ENCODE results near the gene NTRK1. TPM values are rescaled to one million over a fixed set of nuclear protein-coding genes. Genes with fewer than 3 reads are reported as not detected.

The NTRK1 gene
- total RNA-seq, 1 donor from 2014 or later, result 0.69 TPM

DNA sequence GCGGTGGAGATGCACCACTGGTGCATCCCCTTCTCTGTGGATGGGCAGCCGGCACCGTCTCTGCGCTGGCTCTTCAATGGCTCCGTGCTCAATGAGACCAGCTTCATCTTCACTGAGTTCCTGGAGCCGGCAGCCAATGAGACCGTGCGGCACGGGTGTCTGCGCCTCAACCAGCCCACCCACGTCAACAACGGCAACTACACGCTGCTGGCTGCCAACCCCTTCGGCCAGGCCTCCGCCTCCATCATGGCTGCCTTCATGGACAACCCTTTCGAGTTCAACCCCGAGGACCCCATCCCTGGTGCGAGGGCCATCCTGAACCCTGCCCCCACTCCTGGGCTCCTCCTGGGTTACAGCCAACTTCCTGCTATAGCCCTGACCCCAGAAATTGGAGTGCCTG is 13.0 kb downstream of the NTRK1 start:
- DNase-seq (no peak), ATAC-seq (no peak)
- intact Hi-C loops (cut with micrococcal nuclease), result no loop called here

DNA sequence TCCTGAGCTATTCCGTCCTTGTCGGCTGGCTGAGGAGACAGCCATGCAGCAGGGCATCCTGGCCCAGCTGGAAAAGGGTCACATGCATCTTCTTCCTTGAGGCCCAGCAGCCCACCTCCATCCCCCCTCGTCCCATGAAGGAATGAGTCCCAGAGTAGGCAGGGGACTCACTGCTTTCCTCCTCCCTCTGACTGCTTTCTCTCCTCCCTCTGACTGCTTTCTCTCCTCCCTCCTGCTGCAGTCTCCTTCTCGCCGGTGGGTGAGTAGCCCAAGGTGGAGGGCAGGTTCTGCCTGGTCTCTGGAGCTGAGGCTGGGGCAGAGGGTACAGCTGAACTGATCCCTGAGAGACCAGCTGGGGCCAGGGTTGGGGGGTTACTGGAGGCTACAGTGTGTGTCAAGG is 13.5 kb downstream of the NTRK1 start:
- no peak for ATAC-seq
- intact Hi-C loops (cut with micrococcal nuclease), result no loop called here
- no peak for DNase-seq

DNA sequence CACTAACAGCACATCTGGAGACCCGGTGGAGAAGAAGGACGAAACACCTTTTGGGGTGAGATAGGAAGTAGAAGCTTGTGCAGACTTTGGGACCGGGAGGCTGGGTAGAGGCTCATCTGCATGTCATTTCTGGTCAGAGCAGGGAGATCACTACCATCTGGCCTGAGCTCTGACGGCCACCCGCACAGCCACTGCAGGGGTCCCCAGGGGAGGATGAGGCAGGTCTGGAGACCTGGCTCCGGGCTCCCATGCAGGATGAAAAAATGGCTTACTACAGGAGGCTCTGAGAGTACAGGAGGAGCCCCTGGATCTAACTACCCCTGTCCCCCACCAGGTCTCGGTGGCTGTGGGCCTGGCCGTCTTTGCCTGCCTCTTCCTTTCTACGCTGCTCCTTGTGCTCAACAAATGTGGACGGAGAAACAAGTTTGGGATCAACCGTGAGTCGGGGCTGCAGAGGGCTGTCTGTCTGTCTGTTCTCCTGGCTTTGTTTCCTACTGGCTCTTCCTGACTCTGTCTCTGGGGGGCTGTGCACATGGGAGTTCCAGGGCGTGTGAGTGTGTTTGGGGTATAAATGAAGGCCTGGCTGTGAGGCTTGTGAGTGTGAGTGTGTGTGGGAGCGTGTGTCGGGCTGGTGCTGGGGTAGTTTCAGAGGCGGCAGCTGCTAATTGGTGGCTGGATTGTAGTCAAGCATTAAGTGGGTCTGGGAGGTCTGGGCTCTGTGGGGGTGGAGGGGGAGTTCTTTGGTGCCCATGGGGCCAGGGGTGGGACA is 14.1 kb downstream of the NTRK1 start:
- no peak for DNase-seq
- ATAC-seq, result no peak
- intact Hi-C loops (cut with micrococcal nuclease), result no loop called here

DNA sequence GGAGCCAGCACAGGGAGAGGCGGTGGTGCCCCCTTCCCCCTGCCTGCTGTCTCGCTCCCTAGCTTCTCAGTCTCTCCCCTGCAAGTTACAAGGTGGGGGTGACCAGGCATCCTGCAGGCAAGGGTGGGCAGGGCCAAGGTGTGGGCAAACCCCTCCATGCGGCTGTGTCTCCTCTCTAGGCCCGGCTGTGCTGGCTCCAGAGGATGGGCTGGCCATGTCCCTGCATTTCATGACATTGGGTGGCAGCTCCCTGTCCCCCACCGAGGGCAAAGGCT is 14.6 kb downstream of the NTRK1 start:
- intact Hi-C loops (cut with micrococcal nuclease), result no loop called here
- DNase-seq (no peak), ATAC-seq (no peak)

DNA sequence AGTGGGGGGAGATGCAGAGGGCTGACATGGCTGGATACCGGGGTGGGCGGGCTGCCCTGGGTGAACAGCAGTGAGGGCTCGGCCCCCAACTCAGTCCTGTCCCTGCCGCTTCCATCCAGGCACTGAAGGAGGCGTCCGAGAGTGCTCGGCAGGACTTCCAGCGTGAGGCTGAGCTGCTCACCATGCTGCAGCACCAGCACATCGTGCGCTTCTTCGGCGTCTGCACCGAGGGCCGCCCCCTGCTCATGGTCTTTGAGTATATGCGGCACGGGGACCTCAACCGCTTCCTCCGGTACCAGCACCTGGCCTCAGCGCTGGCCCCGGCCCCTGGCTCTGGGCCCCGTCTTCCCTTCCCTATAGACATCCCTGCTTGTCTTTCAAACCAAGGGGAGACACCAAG is 15.6 kb downstream of the NTRK1 start:
- no peak for ATAC-seq
- intact Hi-C loops (cut with micrococcal nuclease), result no loop called here
- DNase-seq, result no peak

DNA sequence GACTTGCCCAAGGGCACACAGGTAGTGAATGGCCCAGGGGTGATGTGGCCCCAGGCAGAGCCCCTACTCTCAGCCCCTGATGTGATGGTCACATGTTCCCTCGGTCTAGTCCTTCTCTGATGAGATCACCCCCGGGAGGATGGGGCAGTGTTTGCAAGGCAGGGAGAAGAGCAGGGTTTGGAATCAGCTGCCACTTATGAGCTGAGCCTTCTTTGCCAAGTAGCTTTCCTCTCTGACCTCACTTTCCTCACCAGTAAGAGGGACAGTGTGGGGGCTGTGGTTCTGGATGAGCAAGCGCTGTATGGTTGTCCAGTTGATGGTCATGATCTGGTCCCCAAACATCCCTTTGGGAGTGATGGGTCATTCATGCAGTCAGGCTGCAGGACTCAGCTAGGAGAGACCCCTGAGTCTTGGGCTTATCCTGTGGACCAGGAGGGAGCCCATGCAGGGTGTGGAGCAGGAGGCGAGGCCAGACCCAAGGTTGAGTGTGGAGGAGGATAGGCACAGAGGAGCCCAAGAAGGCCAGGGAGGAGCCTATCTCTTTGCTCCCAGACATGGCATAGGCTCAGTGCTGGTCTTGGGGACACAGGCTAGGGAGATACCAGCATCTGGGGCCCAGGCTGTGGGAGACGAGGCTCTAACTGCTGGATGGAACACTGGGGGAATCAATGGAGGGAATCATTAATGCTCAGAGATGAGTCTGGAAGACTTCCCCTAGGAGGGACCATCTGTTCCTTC is 16.9 kb downstream of the NTRK1 start:
- DNase-seq (no peak), ATAC-seq (no peak)
- intact Hi-C loops (cut with micrococcal nuclease), result no loop called here

DNA sequence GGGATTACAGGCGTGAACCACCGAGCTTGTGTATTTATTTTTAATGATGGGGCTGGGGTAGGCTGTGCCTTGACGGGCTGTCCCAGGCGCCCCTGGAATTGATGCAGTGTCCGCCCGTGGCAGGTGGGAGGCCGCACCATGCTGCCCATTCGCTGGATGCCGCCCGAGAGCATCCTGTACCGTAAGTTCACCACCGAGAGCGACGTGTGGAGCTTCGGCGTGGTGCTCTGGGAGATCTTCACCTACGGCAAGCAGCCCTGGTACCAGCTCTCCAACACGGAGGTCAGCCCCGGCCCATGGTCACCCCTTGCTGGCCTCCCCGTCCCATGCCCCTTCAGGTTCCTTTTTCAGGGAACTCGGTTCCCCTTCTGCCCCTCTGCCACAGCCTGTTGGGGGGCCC is 19.2 kb downstream of the NTRK1 start:
- DNase-seq (no peak), ATAC-seq (no peak)
- intact Hi-C loops (cut with micrococcal nuclease), result loop anchor here (10.0 kb wide), 1 partner anchor 85 kb away; no protein-coding TSS in a partner anchor

DNA sequence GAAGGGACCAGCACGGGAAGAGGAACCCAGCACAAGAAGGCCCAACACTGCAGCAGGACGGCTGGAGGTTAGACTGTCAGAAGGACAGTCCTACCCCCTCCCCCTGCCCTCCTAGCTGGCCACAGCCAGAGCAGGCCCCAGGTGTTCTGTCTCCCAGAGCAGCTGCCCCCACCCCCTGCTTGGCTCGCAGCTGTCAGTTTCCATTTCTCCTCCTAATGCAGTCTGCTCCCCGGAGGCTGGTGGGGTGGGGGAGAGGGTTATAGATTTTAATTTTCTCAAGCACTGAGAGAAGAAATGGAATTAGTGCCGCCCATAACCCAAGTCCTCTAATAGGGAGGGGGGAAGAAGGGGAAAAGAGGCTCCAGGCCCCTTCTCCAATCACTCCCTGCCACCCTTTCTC is 19.8 kb downstream of the NTRK1 start:
- intact Hi-C loops (cut with micrococcal nuclease), result loop anchor here (10.0 kb wide), 1 partner anchor 86 kb away; no protein-coding TSS in a partner anchor
- ATAC-seq (no peak), DNase-seq (no peak)

DNA sequence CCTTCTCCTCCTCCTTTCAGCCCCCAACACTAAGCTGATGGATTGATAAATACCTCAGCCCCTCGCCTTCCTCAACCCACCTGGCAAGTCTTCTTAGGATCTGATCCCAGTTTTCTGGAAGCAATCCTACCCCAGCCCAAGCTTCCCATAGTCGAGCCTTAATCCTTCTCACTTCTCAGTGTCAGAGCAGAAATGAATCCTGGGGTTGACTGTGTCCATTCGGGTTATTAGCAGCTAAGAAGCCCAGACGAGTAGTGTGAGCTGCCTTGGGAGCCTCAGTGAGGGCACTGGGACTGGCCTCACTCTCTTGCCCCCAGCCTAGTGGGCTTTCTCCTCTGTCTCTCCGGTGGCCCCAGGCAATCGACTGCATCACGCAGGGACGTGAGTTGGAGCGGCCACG is 20.4 kb downstream of the NTRK1 start:
- no peak for ATAC-seq
- intact Hi-C loops (cut with micrococcal nuclease), result loop anchor here (10.0 kb wide), 1 partner anchor 86 kb away; no protein-coding TSS in a partner anchor
- no peak for DNase-seq

DNA sequence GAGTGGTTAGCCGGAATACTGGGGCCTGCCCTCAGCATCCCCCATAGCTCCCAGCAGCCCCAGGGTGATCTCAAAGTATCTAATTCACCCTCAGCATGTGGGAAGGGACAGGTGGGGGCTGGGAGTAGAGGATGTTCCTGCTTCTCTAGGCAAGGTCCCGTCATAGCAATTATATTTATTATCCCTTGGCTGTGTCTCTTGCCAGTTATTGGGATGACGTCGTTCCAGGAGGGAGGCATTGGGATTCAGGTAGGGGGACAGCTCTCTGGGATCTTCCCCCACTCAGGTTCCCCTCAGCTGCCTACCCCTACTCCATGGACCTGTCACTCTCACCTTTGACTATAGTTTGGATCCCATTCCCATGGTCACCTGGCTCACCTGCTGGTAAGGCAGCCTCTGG is 21.0 kb downstream of the NTRK1 start:
- intact Hi-C loops (cut with micrococcal nuclease), result loop anchor here (10.0 kb wide), 1 partner anchor 87 kb away; no protein-coding TSS in a partner anchor
- no peak for DNase-seq
- no peak for ATAC-seq

DNA sequence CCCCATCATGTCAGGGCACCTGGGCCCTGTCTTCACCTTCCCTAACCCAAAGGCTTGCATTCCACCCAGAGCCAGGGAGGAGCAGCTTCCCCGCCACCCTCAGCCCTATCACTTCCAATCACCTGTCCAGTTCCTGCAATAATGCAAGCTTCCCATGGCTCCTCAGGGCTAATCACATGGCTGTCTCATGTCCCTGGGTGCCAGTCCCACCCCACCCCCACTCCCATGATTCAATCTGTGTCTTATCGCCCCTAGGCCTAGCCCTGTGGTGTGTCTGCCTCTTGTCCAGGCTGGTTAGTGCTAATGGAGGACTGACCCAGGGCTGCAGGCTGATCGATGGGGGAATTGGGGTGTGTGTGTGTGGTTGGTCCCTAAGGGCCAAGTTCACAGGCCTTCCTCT is 21.9 kb downstream of the NTRK1 start:
- DNase-seq, result no peak
- no peak for ATAC-seq
- intact Hi-C loops (cut with micrococcal nuclease), result loop anchor here (10.0 kb wide), 1 partner anchor 88 kb away; no protein-coding TSS in a partner anchor

DNA sequence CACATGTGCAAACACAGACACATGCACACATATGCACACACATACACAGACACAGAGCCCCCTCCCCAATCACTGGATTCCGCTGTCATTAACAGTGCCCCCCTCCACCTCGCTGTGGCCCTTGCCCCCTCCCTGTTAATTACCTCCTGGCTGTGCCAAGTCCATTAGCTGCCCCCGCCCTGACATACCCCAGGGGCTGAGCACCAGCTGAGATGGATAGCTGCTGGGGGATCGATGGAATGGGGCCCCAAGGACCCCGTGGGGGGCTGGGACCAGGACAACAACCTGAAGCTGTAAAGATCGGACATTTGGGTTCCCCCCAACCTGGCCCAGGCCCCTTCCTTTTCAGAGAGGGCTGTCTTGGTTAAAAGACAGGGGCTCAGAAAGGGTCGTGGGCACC is 23.3 kb downstream of the NTRK1 start:
- no peak for ATAC-seq
- intact Hi-C loops (cut with micrococcal nuclease), result loop anchor here (10.0 kb wide), 1 partner anchor 89 kb away; no protein-coding TSS in a partner anchor
- DNase-seq, result no peak

DNA sequence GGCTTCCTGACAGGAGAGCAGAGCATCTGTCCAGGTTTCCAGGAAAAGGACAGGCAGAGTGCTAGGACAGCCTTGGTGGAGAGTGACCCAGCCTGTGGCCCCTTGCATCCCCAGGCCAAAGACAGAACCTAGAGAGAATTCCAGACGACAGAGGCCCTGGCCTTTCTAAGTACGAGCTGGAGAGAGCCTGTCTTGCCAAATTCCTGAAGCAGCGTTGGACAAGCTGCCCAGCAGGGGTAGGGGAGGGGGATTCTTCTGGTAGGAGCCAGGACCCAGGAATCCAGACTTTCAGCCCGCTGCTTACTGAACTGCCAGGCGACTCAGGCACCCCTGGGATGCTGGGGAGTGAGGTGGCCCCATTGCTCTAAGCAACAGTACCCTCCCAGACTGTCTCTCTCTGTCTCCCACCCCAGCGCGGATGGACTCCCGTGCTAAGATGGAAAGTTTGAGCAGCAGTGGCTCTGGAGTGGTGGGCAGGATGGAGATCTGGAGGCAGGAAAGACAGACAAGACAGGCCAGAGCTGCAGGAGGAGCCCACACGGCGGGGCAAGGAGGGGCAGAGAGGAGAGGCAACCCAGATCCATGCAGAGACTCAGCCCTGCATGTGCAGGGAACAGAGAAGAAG is 24.0 kb downstream of the NTRK1 start:
- intact Hi-C loops (cut with micrococcal nuclease), result loop anchor here (10.0 kb wide), 1 partner anchor 90 kb away; no protein-coding TSS in a partner anchor
- ATAC-seq (no peak), DNase-seq (no peak)

DNA sequence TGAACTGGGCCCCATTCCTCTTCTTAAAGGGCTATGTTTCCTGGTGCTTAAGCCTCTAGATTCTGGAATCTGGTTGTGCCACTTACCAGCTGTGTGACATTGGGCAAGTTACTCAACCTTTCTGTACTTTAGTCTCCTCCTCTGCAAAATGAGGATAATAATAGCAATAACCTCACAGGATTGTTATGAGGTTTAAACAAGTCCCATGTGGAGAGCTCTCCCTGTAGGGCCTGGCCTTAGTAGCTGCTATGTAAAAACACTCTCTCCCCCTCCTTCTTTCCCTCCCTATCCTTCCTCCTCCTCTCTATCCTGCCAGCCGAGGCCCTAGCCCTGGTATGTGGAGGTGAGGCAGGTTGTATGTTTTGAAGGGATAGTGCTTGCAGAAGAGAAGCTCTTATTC is 24.6 kb downstream of the NTRK1 start:
- DNase-seq (no peak), ATAC-seq (peak; percentile 17)
- intact Hi-C loops (cut with micrococcal nuclease), result loop anchor here (10.0 kb wide), 1 partner anchor 91 kb away; no protein-coding TSS in a partner anchor

DNA sequence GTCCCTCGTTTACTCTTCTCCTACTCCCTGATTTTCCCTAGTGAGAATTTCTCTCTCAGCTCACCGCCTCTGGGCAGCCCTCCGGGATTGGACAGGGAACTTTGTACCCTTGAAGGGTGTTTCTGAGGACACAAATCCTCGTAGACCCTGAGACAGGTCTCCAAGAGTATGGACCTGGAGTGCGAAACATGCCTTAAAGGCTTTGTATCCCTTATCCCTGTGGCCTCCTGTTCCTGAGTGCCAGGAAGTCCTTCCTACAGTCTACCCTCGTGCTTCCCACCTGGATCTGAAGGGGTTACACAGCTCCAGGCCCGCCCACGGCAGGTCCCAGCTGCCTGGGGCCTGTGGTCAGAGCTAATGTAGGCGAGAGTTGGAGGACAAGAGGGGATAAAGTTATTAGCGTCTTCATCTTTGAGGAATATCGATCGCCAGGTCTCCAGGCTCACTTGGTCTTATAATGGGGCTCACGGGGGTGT is 25.3 kb downstream of the NTRK1 start:
- DNase-seq (no peak), ATAC-seq (no peak)
- intact Hi-C loops (cut with micrococcal nuclease), result loop anchor here (10.0 kb wide), 1 partner anchor 91 kb away; no protein-coding TSS in a partner anchor

DNA sequence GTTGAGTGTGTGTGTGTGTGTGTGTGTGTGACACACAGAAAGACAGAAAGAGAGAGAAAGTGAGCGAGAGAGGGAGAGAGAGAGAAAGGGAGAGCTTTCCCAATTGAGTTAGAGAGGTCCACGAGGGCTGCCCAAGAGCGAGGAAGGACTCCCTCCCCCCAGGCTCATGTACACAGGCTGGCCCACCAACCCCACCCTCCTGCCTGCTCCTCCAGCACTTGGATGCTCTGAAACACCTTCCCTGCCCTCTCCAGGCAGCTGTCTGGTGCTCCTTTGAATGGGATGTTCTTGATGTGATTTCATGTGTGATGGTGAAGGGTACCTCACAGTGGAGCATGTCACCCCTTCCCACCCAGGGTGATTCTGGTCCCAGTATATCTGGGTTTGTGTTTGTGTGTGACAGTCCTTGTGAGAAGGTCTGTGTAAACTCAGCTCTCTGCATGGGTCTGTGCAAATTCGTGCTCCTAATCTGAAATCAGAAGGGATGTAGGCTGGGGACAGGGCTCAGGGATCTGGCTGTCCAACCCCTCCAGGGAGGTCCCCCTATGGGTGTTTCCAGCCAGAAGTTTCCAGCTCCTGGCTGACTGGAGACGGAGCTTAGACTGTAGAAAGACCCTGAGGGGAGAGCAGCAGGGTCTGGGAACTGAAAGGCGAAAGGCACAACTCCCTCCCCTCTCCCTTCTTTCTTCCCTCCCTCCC is 26.1 kb downstream of the NTRK1 start:
- intact Hi-C loops (cut with micrococcal nuclease), result loop anchor here (10.0 kb wide), 1 partner anchor 92 kb away; no protein-coding TSS in a partner anchor
- DNase-seq (no peak), ATAC-seq (no peak)

DNA sequence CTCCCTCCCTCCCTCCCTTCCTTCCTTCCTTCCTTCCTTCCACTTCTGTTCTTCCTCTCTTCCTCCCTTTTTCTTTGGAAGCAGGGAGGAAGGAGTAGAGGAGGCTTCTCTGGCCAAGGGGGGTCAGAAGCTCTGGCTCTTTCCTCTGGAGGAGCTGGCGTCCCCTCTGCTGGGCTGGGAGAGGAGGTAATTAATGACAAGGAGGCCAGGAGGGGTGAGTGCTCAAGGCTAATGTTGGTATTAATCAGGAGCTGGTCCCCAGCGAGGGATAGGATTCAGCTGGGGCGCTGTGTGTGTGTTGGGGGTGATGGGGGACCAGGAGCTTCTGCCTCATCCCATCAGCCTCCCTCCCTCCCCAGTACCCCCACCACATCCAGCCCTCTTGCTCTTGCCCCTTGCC is 26.7 kb downstream of the NTRK1 start:
- DNase-seq (no peak), ATAC-seq (no peak)
- intact Hi-C loops (cut with micrococcal nuclease), result loop anchor here (10.0 kb wide), 1 partner anchor 93 kb away; no protein-coding TSS in a partner anchor

DNA sequence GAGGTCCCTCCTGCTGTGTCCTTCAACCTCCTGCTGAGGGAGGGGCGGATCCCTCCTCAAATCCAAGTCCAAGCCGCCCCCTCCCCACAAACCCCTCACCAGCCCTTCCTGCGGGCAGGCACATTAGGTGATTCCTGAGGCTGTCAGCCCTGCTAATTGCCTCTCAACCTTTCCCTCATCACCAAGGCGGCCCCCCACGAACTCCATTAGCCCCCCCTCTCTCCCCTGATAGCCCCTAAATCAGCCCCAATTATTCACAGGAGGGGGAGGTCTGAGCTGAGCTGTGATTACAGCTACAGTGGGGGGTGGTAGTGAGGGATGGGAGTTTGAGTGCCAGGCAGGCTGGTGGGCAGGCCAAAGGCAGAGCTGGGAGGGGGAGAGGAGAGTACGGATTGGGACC is 27.1 kb downstream of the NTRK1 start:
- ATAC-seq (no peak), DNase-seq (no peak)
- intact Hi-C loops (cut with micrococcal nuclease), result loop anchor here (10.0 kb wide), 1 partner anchor 93 kb away; no protein-coding TSS in a partner anchor
